ENCODE measurements around the gene ALDH18A1. TPM values are rescaled to one million over a fixed set of nuclear protein-coding genes. Genes with fewer than 3 reads are reported as not detected.

ALDH18A1 gene
- polyA plus RNA-seq, 1 experiment: 125 TPM

DNA sequence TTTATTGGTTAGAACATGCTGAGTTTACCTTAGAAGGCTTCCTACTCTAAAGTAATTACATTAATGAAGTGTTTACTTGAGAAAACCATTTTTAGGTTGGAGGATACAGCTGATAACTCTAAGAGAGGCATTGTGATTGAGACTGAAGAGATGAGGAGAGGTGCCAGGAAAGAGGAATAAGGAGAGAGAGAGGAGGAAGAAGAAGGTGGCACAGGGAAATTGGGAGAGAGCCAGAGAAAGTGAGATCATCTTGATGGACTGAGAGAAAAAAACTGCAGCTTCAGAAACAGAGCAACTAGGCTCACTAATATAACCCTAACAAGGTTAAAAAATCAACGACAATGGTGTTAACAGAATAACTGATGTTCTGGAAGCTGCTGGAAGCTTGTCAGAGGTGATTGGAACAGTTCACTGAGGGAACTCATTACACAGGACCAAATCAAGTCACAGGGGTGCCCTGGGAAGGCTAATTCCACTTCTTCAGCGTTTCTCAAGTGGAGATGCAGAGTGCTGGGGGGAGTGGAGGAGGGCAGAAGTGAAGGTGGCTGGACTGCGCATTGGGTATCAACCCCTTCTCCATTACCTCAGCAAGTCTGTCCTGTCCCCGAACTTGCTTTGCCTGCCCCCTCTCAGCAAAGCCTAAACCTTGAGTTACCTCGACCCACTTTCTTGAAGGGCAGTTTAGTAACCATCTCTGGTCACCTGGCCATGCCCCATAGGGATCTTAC, 88.4 kb downstream of the ALDH18A1 start:
- TF ChIP-seq, protein P1, sequence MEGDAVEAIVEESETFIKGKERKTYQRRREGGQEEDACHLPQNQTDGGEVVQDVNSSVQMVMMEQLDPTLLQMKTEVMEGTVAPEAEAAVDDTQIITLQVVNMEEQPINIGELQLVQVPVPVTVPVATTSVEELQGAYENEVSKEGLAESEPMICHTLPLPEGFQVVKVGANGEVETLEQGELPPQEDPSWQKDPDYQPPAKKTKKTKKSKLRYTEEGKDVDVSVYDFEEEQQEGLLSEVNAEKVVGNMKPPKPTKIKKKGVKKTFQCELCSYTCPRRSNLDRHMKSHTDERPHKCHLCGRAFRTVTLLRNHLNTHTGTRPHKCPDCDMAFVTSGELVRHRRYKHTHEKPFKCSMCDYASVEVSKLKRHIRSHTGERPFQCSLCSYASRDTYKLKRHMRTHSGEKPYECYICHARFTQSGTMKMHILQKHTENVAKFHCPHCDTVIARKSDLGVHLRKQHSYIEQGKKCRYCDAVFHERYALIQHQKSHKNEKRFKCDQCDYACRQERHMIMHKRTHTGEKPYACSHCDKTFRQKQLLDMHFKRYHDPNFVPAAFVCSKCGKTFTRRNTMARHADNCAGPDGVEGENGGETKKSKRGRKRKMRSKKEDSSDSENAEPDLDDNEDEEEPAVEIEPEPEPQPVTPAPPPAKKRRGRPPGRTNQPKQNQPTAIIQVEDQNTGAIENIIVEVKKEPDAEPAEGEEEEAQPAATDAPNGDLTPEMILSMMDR (IDR thresholded peaks at IDR 0.05; ENCODE audit: low read depth, low read length): no peak
- ChIA-PET CTCF (no interaction called here), POLR2A (no interaction called here)
- Histone ChIP-seq H3K9me3 (ENCODE audit: control insufficient read depth, insufficient read depth, low read length) (no peaks in the 10 kb centered on the region), H3K27ac (ENCODE audit: low read depth, low read length) (no peak overlapping the region), H3K27me3 (ENCODE audit: control insufficient read depth, insufficient read depth, low read length) (peaks cover 11% of the 10 kb centered on the region), H3K4me3 (ENCODE audit: low read depth, low read length) (no peak overlapping the region)
- DNase-seq (ENCODE audit: low read depth, low spot score): no peak

DNA sequence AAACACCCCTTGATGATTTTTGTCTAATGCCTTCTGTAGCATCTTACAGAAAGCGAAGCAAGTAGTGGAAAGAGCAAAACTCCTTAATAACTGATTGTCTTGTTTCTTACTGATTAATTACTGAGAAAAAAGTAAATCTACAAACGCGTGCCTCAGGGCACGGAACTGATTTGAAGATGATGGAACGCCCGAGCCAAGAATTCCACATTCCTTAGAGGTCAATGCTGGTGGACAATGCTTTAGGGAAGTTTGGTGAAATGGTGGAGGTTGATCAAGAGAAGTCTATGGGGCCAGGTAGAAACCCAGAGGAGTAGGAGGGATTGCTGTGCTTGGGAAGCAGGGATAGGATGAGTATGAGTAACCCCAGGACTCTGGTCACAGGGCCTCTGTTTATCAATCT, 90.4 kb downstream of the ALDH18A1 start:
- H3K4me3 ChIP-seq (ENCODE audit: low read depth, low read length): no peak overlapping the region
- TF ChIP-seq, protein P1 (IDR thresholded peaks at IDR 0.05; ENCODE audit: low read depth, low read length): no peak
- CTCF ChIA-PET: no interaction called here

DNA sequence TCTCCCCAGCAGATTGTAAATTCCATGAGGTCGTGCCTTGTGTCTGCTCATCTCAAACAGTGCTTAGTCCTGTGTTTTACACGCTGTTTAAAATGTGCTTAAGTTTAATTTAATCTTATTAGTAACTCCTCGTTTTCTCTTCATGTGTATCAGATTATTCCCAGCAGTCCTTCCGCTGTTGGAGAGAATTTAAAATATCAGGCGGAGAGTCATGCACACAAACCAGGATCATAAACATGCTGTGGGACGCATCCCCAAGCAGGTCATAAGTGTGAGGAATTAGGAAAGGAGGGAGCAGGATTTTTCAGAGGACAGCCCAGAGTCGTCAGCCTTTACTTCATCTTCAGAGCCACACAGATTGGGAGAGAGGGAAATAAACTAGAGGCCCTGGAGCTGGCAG, 91.2 kb downstream of the ALDH18A1 start:
- peaks cover 7% of the 10 kb centered on the region for H3K27me3 ChIP-seq (ENCODE audit: control insufficient read depth, insufficient read depth, low read length)
- DNase-seq (ENCODE audit: low read depth, low spot score): no peak
- TF ChIP-seq, protein P1 (IDR thresholded peaks at IDR 0.05; ENCODE audit: low read depth, low read length): no peak
- H3K27ac ChIP-seq (ENCODE audit: low read depth, low read length): no peak overlapping the region
- no peak overlapping the region for H3K4me3 ChIP-seq (ENCODE audit: low read depth, low read length)
- no peaks in the 10 kb centered on the region; the same call in 1 of the 2 replicates for H3K9me3 ChIP-seq (ENCODE audit: control insufficient read depth, insufficient read depth, low read length)
- POLR2A ChIA-PET: no interaction called here
- CTCF ChIA-PET: no interaction called here

More for the DNA sequence above, 90.4 kb downstream of the ALDH18A1 start:
- Histone ChIP-seq H3K9me3 (ENCODE audit: control insufficient read depth, insufficient read depth, low read length) (no peaks in the 10 kb centered on the region; the same call in 1 of the 2 replicates), H3K27me3 (ENCODE audit: control insufficient read depth, insufficient read depth, low read length) (peaks cover 6% of the 10 kb centered on the region), H3K27ac (ENCODE audit: low read depth, low read length) (no peak overlapping the region)
- no peak for DNase-seq (ENCODE audit: low read depth, low spot score)
- POLR2A ChIA-PET: no interaction called here

DNA sequence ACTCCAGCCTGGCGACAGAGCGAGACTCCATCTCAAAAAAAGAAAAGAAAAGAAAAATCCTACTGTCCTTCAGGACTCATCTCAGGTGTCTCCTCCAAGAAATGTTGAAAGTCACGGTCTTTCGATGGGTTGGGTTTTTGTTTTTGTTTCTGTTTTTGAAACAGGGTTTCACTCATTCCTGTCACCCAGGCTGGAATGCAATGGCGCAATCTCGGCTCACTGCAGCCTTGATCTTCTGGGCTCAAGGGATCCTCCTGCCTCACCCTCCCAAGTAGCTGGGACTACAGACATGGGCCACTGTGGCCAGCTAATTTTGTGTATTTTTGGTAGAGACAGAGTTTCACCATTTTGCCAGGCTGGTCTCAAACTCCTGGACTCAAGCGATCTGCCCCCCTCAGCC, 92.2 kb downstream of the ALDH18A1 start:
- CTCF ChIA-PET: no interaction called here
- POLR2A ChIA-PET: no interaction called here
- Histone ChIP-seq H3K27ac (ENCODE audit: low read depth, low read length) (no peak overlapping the region), H3K27me3 (ENCODE audit: control insufficient read depth, insufficient read depth, low read length) (peaks cover 13% of the 10 kb centered on the region), H3K9me3 (ENCODE audit: control insufficient read depth, insufficient read depth, low read length) (no peaks in the 10 kb centered on the region; the same call in 1 of the 2 replicates), H3K4me3 (ENCODE audit: low read depth, low read length) (no peak overlapping the region)
- TF ChIP-seq, protein P1 (IDR thresholded peaks at IDR 0.05; ENCODE audit: low read depth, low read length): no peak
- no peak for DNase-seq (ENCODE audit: low read depth, low spot score)

DNA sequence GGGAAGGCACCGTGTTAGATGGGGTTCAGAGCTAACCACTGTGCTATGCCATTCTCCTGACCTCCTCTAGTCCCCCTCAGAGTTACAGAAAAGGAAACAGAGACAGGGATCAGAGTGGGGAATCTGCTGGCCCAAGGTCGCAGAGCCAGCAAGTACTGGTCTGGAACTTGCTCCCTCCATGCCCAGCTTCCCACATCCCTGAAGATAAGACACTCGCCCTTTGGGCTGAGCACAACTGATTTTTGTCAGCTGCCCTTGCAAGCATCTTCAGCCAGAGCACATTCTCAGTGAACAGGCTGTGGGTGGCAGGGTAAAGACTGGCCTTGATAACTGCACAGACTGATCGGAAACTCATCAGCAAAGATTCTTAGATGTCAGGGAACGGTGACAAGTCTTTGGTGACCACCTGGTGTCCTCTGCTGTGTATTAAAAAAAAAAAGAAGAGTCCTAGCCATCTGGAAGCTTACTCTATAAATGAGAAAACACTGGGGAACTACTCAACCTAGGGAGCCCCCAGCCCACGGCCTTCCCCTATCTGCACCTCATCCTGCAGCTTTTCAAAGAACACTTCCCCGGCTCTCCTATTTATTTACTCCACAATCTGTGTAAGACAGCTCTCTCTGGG, 94.1 kb downstream of the ALDH18A1 start:
- peaks cover 19% of the 10 kb centered on the region for H3K27me3 ChIP-seq (ENCODE audit: control insufficient read depth, insufficient read depth, low read length)
- H3K4me3 ChIP-seq (ENCODE audit: low read depth, low read length): no peak overlapping the region
- TF ChIP-seq, protein P1 (IDR thresholded peaks at IDR 0.05; ENCODE audit: low read depth, low read length): no peak
- no peak for DNase-seq (ENCODE audit: low read depth, low spot score)
- POLR2A ChIA-PET: interaction anchor here (0.6 kb wide), 2 partner anchors 42 to 289 kb away, joined by 3 to 4 read pairs; no protein-coding TSS in a partner anchor
- H3K27ac ChIP-seq (ENCODE audit: low read depth, low read length): no peak overlapping the region
- CTCF ChIA-PET: interaction anchor here (0.5 to 1.5 kb wide), 5 partner anchors 39 to 193 kb away, joined by 3 to 6 read pairs (median 4); partner anchors contain the start of gene TCTN3
- H3K9me3 ChIP-seq (ENCODE audit: control insufficient read depth, insufficient read depth, low read length): no peaks in the 10 kb centered on the region; the same call in 1 of the 2 replicates

All from AG04450 (cell line).